Transverse colon (tissue), 4 donors: ENCODE results near the gene RBFOX1.

Source experiments
- CTCF ChIP-seq, 5 experiments: fragments of 200-600 bp in 3 of 5; fragments of 450-650 bp in 2 of 5; sonication (generic) in 3 of 5; IDR thresholded peaks; 1 replicate in 2 of 5; 2 replicates in 3 of 5; pipeline ENCODE4 v1.5.1; 2016 to 2017; ENCODE audit warnings: antibody characterized with exemption in 5 of 5, inconsistent platforms in 3 of 5, mild to moderate bottlenecking in 2 of 5, moderate library complexity in 1 of 5
- EP300 ChIP-seq: sonication (generic); formaldehyde crosslinking; IDR thresholded peaks from one replicate; pipeline ENCODE4 v1.6.1; 2017; ENCODE audit warnings: antibody characterized with exemption, low read depth
- POLR2A ChIP-seq: fragments of 450-650 bp; IDR thresholded peaks from one replicate; pipeline ENCODE4 v1.6.1; 2016; ENCODE audit warnings: antibody characterized with exemption, mild to moderate bottlenecking, moderate library complexity
- POLR2AphosphoS5 ChIP-seq, 3 donors: sonication (generic); formaldehyde crosslinking; IDR thresholded peaks; one replicate each; pipeline ENCODE4 v1.6.1; 2016; ENCODE audit warnings: antibody characterized with exemption in 3 of 3

GRCh38 chr16:7508656-7509055 lies 176.0 kb downstream of the RBFOX1 start:
- TF ChIP-seq CTCF (IDR thresholded peaks at IDR 0.05) (no peak), POLR2A (no peak), POLR2AphosphoS5 (IDR thresholded peaks at IDR 0.05) (no peak), EP300 (no peak)
